MCF 10A (cell line): ENCODE data around the gene VPS45. TPM values are rescaled to one million over a fixed set of nuclear protein-coding genes. Genes with fewer than 3 reads are reported as not detected.
"Not testable (repeated sequence)": the region's sequence is repeated elsewhere in the genome, so short reads cannot be mapped to it uniquely, and the experiment has no call there.

Source experiments
- BruUV-seq: library from RNA; stranded (reverse); fragments of 400-500 nt; replicated peaks from 2 replicates; lab custom pipeline; 2021; lab: Mats Ljungman, UMichigan
- CTCF ChIA-PET: fragments of 300-600 bp; sonication (Branson Sonifier 250); formaldehyde crosslinking; extraction: SDS; loops from one replicate; lab custom pipeline; 2021; ENCODE audit warnings: antibody characterized with exemption, inconsistent platforms; lab: Yijun Ruan, JAX
- POLR2A ChIA-PET: fragments of 300-600, 350-650 bp; sonication (Branson Sonifier 250); formaldehyde crosslinking; extraction: SDS; loops from one replicate; lab custom pipeline; 2020; ENCODE audit warnings: antibody characterized with exemption, inconsistent platforms; lab: Yijun Ruan, JAX
- DNase-seq: peaks from one replicate; pipeline ENCODE4 v3.0.0-alpha.2; 2018; ENCODE audit not compliant: unreplicated experiment
- H3K27ac Mint-ChIP-seq: one replicate; pipeline ENCODE4 v1.8.0; 2022; ENCODE audit warnings: mild to moderate bottlenecking, low read depth, mixed read lengths; ENCODE audit not compliant: unreplicated experiment
- H3K27me3 Mint-ChIP-seq: one replicate; pipeline ENCODE4 v1.8.0; 2022; ENCODE audit warnings: mixed read lengths; ENCODE audit not compliant: insufficient read depth, unreplicated experiment
- H3K36me3 Mint-ChIP-seq: one replicate; pipeline ENCODE4 v1.8.0; 2022; ENCODE audit warnings: mild to moderate bottlenecking, moderate library complexity, mixed read lengths; ENCODE audit not compliant: insufficient read depth, unreplicated experiment
- H3K4me1 Mint-ChIP-seq: one replicate; pipeline ENCODE4 v1.8.0; 2022; ENCODE audit warnings: mixed read lengths; ENCODE audit not compliant: insufficient read depth, unreplicated experiment
- H3K4me3 Mint-ChIP-seq: one replicate; pipeline ENCODE4 v1.8.0; 2022; ENCODE audit warnings: mild to moderate bottlenecking, moderate library complexity, mixed read lengths; ENCODE audit not compliant: unreplicated experiment
- H3K9me3 Mint-ChIP-seq: one replicate; pipeline ENCODE4 v1.8.0; 2022; ENCODE audit warnings: mixed read lengths; ENCODE audit not compliant: unreplicated experiment
- intact Hi-C: fragments of 100-400 bp; cut with micrococcal nuclease; formaldehyde crosslinking; loops from 2 replicates; pipeline ENCODE4 v1.14.1; 2022
- total RNA-seq: library from RNA; stranded (reverse); gene quantifications from 2 replicates; pipeline ENCODE4 v1.2.3, GENCODE V29; 2022
- TF ChIP-seq, protein P1 (sequence below): fragments of 200-600 bp; IDR thresholded peaks from one replicate; pipeline ENCODE4 v1.8.0; 2022; ENCODE audit warnings: antibody characterized with exemption, mild to moderate bottlenecking; ENCODE audit not compliant: unreplicated experiment

VPS45 gene
- total RNA-seq, 1 experiment from 2014 or later, result 35.1 TPM

DNA sequence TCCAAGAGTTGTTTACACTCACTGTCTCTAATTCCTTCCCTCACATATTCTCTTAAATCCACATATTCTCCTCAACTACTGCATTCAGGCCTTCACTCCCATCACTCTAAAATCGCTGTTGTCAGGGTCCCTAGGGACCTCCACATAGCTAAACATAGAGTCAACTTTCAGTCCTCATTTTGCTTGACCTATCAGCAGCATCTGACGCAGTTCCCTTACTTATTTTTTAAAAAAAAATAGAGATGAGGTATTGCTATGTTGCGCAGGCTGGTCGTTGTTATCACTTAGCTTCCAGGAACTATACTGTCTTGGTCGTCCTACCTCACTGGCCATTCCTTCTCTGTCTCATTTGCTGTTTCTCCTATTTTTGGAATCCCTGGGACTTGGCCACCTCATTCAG is 70.5 kb downstream of the VPS45 start:
- TF ChIP-seq, protein P1, sequence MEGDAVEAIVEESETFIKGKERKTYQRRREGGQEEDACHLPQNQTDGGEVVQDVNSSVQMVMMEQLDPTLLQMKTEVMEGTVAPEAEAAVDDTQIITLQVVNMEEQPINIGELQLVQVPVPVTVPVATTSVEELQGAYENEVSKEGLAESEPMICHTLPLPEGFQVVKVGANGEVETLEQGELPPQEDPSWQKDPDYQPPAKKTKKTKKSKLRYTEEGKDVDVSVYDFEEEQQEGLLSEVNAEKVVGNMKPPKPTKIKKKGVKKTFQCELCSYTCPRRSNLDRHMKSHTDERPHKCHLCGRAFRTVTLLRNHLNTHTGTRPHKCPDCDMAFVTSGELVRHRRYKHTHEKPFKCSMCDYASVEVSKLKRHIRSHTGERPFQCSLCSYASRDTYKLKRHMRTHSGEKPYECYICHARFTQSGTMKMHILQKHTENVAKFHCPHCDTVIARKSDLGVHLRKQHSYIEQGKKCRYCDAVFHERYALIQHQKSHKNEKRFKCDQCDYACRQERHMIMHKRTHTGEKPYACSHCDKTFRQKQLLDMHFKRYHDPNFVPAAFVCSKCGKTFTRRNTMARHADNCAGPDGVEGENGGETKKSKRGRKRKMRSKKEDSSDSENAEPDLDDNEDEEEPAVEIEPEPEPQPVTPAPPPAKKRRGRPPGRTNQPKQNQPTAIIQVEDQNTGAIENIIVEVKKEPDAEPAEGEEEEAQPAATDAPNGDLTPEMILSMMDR, result no peak
- Mint-ChIP-seq H3K36me3 (no peaks in the 10 kb centered on the region), H3K9me3 (no peaks in the 10 kb centered on the region), H3K4me3 (no peak overlapping the region), H3K4me1 (no peaks in the 10 kb centered on the region), H3K27ac (no peak overlapping the region), H3K27me3 (no peaks in the 10 kb centered on the region)
- no peak for DNase-seq
- no TSS peak for BruUV-seq
- POLR2A ChIA-PET, result interaction anchor here (1.2 kb wide), 1 partner anchor 11 kb away, joined by 3 read pairs; no protein-coding TSS in a partner anchor
- CTCF ChIA-PET, result interaction anchor here (0.7 kb wide), 1 partner anchor 20 kb away, joined by 4 read pairs; no protein-coding TSS in a partner anchor
- intact Hi-C loops, result no loop called here

DNA sequence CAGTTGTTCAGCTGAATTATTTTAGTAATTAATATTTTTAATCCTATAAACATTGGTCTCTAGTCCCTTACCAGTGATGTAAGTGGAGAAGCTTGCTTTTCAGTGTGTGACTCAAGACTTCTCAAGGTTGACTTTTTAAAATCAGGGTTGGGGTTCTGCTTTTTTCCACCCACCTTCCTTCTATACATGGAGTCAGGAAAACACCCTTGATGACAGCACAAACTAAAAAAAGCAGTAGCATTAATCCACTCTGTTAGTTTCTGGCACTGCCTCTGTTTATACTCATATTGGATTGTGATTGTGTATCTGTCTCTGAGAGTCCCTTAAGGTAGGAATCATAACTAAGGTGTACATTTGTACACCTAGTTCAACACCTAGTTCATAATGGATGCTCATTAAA is 73.9 kb downstream of the VPS45 start:
- intact Hi-C loops, result no loop called here
- no peak for DNase-seq
- CTCF ChIA-PET, result interaction anchor here (0.5 to 1.2 kb wide), 7 partner anchors 15 to 657 kb away, joined by 3 to 4 read pairs (median 3); a partner anchor contains a TSS
- H3K27ac Mint-ChIP-seq, result no peak overlapping the region
- H3K4me1 Mint-ChIP-seq, result no peaks in the 10 kb centered on the region
- TF ChIP-seq, protein P1, result no peak
- POLR2A ChIA-PET, result interaction anchor here (0.5 to 1.1 kb wide), 3 partner anchors 16 to 123 kb away, joined by 3 to 4 read pairs (median 4); no protein-coding TSS in a partner anchor
- no peaks in the 10 kb centered on the region for H3K36me3 Mint-ChIP-seq
- no TSS peak for BruUV-seq
- H3K9me3 Mint-ChIP-seq, result no peaks in the 10 kb centered on the region
- no peaks in the 10 kb centered on the region for H3K27me3 Mint-ChIP-seq
- H3K4me3 Mint-ChIP-seq, result no peak overlapping the region

DNA sequence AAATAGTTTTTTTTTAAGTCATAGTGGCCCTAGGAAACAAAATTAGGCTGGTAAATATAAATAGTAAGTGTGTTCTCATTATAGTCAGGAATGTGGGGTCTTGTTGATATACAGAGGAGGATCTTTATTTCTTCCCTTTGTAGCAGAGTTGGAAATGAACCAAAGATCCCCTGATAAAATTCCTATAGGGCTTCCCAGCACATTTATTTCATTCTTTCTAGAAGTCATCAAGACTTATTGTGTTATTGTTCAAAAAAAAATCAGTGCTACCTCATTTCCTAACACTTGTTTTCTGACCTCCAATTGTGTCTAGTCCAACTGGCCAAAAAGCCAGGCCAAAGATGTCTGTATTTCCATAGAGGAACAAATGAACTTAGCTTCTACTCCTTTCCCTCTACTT is 74.5 kb downstream of the VPS45 start:
- H3K4me1 Mint-ChIP-seq, result no peaks in the 10 kb centered on the region
- ChIA-PET POLR2A (no interaction called here), CTCF (interaction anchor here (0.7 to 1.0 kb wide), 2 partner anchors 45 to 96 kb away, joined by 3 to 4 read pairs; no protein-coding TSS in a partner anchor)
- intact Hi-C loops, result no loop called here
- TF ChIP-seq, protein P1, result no peak
- no TSS peak for BruUV-seq
- H3K9me3 Mint-ChIP-seq, result no peaks in the 10 kb centered on the region
- DNase-seq, result no peak
- H3K4me3 Mint-ChIP-seq, result no peak overlapping the region
- no peak overlapping the region for H3K27ac Mint-ChIP-seq
- no peaks in the 10 kb centered on the region for H3K36me3 Mint-ChIP-seq
- H3K27me3 Mint-ChIP-seq, result no peaks in the 10 kb centered on the region

DNA sequence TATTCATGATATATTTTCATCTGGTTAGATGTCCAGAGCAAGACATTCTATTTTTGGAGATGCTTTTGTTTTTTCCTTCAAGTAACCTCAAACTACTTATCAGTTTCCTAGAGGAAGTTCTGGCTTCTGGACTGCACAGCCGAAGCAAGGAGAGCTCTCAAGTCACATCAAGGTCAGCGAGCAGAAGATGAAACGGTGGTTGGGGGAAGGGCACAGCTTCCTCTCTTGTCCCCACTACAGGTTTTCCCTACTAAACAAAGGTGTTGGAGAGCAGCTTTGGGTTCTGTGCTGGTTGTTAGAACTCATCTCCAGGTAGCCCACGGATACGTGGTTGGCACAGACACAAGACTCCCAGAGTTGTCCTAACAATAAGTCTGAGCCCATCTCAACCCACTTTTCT is 77.0 kb downstream of the VPS45 start:
- POLR2A ChIA-PET, result interaction anchor here (0.6 to 1.6 kb wide), 3 partner anchors 13 to 206 kb away, joined by 3 read pairs; no protein-coding TSS in a partner anchor
- Mint-ChIP-seq H3K27ac (no peak overlapping the region), H3K27me3 (no peaks in the 10 kb centered on the region), H3K9me3 (no peaks in the 10 kb centered on the region), H3K4me3 (no peak overlapping the region), H3K36me3 (no peaks in the 10 kb centered on the region), H3K4me1 (peaks cover 6% of the 10 kb centered on the region)
- TF ChIP-seq, protein P1, result no peak
- DNase-seq, result no peak
- CTCF ChIA-PET, result interaction anchor here (0.7 to 1.4 kb wide), 2 partner anchors 26 to 67 kb away, joined by 3 to 5 read pairs; no protein-coding TSS in a partner anchor
- intact Hi-C loops, result no loop called here
- BruUV-seq, result no TSS peak

DNA sequence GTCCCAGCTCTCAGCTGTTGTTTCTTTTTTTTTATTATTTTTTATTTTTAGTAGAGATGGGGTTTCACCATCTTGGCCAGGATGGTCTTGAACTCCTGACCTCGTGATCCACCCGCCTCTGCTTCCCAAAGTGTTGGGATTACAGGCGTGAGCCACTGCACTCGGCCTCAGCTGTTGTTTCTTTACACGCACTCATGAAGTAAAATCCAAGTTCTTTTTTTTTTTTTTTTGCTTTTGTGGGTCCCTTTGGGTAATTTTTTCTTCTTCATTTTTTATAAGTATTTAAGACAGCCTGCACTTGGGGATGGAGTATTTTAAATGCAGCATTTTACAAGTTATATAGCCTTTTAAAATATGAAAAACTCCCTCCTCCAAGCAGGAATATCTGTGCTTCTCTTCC is 78.4 kb downstream of the VPS45 start:
- H3K4me1 Mint-ChIP-seq, H3K27ac Mint-ChIP-seq, H3K36me3 Mint-ChIP-seq, POLR2A ChIA-PET, H3K4me3 Mint-ChIP-seq, intact Hi-C loops, BruUV-seq, H3K9me3 Mint-ChIP-seq, H3K27me3 Mint-ChIP-seq, DNase-seq: not testable (repeated sequence)
- CTCF ChIA-PET, result interaction anchor here (1.4 to 1.6 kb wide), 2 partner anchors 11 to 24 kb away, joined by 3 to 5 read pairs; no protein-coding TSS in a partner anchor
